HG03159 (cell line): ENCODE results near the gene STAT2.

Source experiments
- ATAC-seq: cut with Tn5 transposase; IDR thresholded peaks from one replicate; pipeline ENCODE4 v1.9.1; 2021; ENCODE audit warnings: mild to moderate bottlenecking, moderate library complexity; ENCODE audit not compliant: unreplicated experiment

STAT2 gene

GRCh38 chr12:56298828-56299227 lies 61.1 kb downstream of the STAT2 start:
- ATAC-seq: no peak

DNA sequence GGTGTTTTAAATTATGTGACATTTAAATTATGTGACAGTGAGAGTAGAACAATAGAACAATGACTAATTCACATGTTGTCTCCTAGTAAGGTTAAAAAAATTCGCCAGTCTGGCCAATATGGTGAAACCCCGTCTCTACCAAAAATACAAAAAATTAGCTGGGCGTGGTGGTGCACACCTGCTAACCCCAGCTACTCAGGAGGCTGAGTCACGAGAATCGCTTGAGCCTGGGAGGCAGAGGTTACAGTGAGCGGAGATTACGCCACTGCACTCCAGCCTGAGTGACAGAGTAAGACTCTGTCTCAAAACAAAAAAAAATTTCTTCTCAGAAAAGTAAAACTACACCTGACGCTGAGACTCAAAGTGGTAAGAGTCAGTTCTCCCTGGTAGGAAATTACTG lies 62.5 kb downstream of the STAT2 start:
- no peak for ATAC-seq

DNA sequence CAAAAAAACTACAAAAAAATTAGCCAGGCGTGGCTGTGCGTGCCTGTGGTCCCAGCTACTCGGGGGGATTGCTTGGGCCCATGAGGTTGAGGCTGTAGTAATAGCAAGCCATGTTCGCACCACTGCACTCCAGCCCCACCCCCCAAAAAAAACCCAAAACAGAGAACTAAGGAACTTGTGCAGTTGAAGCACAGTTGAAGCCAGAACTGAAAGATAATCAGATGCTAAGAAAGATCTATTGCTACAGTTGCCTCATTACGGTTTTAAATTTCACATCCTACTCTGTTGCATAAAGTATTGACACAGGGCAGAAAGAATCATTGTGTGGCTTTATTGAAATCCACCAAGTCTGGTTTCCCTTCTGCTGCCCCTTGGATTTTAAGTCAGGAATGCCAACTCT lies 63.6 kb downstream of the STAT2 start:
- no peak for ATAC-seq

GRCh38 chr12:56293795-56294194 lies 66.1 kb downstream of the STAT2 start:
- no peak for ATAC-seq
